ENCODE results near the gene MED26. TPM values are rescaled to one million over a fixed set of nuclear protein-coding genes. Genes with fewer than 3 reads are reported as not detected.

MED26 gene
- total and polyA plus RNA-seq, 2 of the 13 experiments (the other 11 are each of a cell fraction or from before 2014, with no cell fraction given): 3.5 to 3.8 TPM

GRCh38 chr19:16530540-16531379, 97.2 kb downstream of the MED26 start:
- ChIA-PET CTCF (ENCODE audit: low intra/inter-chr PET ratio, low total read pairs) (no interaction called here), POLR2A (no interaction called here)
- no peak for TF ChIP-seq ZNF83 (CRISPR knock-in tag; IDR thresholded peaks at IDR 0.05; ENCODE audit: borderline replicate concordance)
- TF ChIP-seq AGO2 (optimal IDR thresholded peaks at IDR 0.05; ENCODE audit: low read depth, low read length): peak; percentile 16
- no peak for DNase-seq (ENCODE audit: low spot score)
- Histone ChIP-seq H3K36me3 (replicated peaks in 1 of 2; ENCODE audit: control insufficient read depth in 1 of 2, insufficient read depth in 2 of 2, low read length in 2 of 2) (peaks cover 49 to 98% of the 10 kb centered on the region in 2 experiments), H3K9ac (ENCODE audit: insufficient read depth, low read depth, low read length) (no peak overlapping the region), H3K4me1 (ENCODE audit: insufficient read depth, low read length) (no peaks in the 10 kb centered on the region), H3K4me3 (replicated peaks in 1 of 3; ENCODE audit: insufficient read depth in 1 of 3, low read depth in 2 of 3, low read length in 3 of 3) (no peak overlapping the region), H4K20me1 (ENCODE audit: insufficient read depth, low read length) (0 out of 2 replicates have a peak, but pooled peaks cover 3% of the 10 kb centered on the region), H3K79me2 (ENCODE audit: insufficient read depth, low read length) (peaks cover under 1% of the 10 kb centered on the region), H3K9me3 (ENCODE audit: low read length) (no peaks in the 10 kb centered on the region), H2AFZ (ENCODE audit: low read length) (no peak overlapping the region), H3K4me2 (ENCODE audit: low read depth, low read length) (no peak overlapping the region), H3K27ac (ENCODE audit: extremely low read length, insufficient read depth, low read length) (no peak overlapping the region), H3K27me3 (ENCODE audit: control insufficient read depth in 1 of 2, insufficient read depth in 2 of 2, low read length in 2 of 2) (no peaks in the 10 kb centered on the region)
- in situ Hi-C loops (cut with HindIII; ENCODE audit: extremely low pct_ligation_motif_present, low pct_unique_long_range_greater_than_20kb): no loop called here
- intact Hi-C loops (cut with micrococcal nuclease; ENCODE audit: unreplicated experiment): no loop called here
- ATAC-seq: no peak
- 98% methylated on average over 9 of the region's 43 CpGs for WGBS (ENCODE audit: low lambda C conversion rate)
- BruUV-seq (replicated peaks): no TSS peak
- FAIRE-seq: no peak

GRCh38 chr19:16529466-16530144, 98.4 kb downstream of the MED26 start:
- ChIA-PET CTCF (ENCODE audit: low intra/inter-chr PET ratio, low total read pairs) (no interaction called here), POLR2A (no interaction called here)
- 98% methylated on average over 13 of the region's 25 CpGs for WGBS (ENCODE audit: low lambda C conversion rate)
- intact Hi-C loops (cut with micrococcal nuclease; ENCODE audit: unreplicated experiment) (no loop called here), in situ Hi-C loops (cut with HindIII; ENCODE audit: extremely low pct_ligation_motif_present, low pct_unique_long_range_greater_than_20kb) (no loop called here)
- no peaks in the 10 kb centered on the region for H3K9me3 ChIP-seq (ENCODE audit: low read length)
- no TSS peak for BruUV-seq (replicated peaks)
- no peak overlapping the region for H3K27ac ChIP-seq (ENCODE audit: extremely low read length, insufficient read depth, low read length)
- no peak overlapping the region for H3K4me2 ChIP-seq (ENCODE audit: low read depth, low read length)
- H3K9ac ChIP-seq (ENCODE audit: insufficient read depth, low read depth, low read length): no peak overlapping the region
- no peak for FAIRE-seq
- H2AFZ ChIP-seq (ENCODE audit: low read length): no peak overlapping the region
- no peaks in the 10 kb centered on the region for H3K27me3 ChIP-seq (ENCODE audit: control insufficient read depth in 1 of 2, insufficient read depth in 2 of 2, low read length in 2 of 2)
- no peaks in the 10 kb centered on the region for H3K79me2 ChIP-seq (ENCODE audit: insufficient read depth, low read length)
- ATAC-seq: no peak
- 0 out of 2 replicates have a peak, but pooled peaks cover 3% of the 10 kb centered on the region for H4K20me1 ChIP-seq (ENCODE audit: insufficient read depth, low read length)
- H3K4me3 ChIP-seq (replicated peaks in 1 of 3; ENCODE audit: insufficient read depth in 1 of 3, low read depth in 2 of 3, low read length in 3 of 3): no peak overlapping the region
- TF ChIP-seq AGO2 (optimal IDR thresholded peaks at IDR 0.05; ENCODE audit: low read depth, low read length) (peak; percentile 37), PCBP2 (optimal IDR thresholded peaks at IDR 0.05; ENCODE audit: low read depth, low read length, poor library complexity, severe bottlenecking) (no peak)
- peaks cover 50 to 97% of the 10 kb centered on the region in 2 experiments; a peak in 4 of 5 replicates for H3K36me3 ChIP-seq (replicated peaks in 1 of 2; ENCODE audit: control insufficient read depth in 1 of 2, insufficient read depth in 2 of 2, low read length in 2 of 2)
- H3K4me1 ChIP-seq (ENCODE audit: insufficient read depth, low read length): no peaks in the 10 kb centered on the region
- no peak for DNase-seq (ENCODE audit: low spot score)
